ENCODE data around the gene RSF1. TPM values are rescaled to one million over a fixed set of nuclear protein-coding genes. Genes with fewer than 3 reads are reported as not detected.

The RSF1 gene
- total and polyA plus RNA-seq, 5 donors from 2014 or later: 26.7 to 107 (median 33.0) TPM

GRCh38 chr11:77806415-77806814 lies 14.1 kb downstream of the RSF1 start:
- no peaks in the 10 kb centered on the region for H3K27me3 Mint-ChIP-seq
- DNase-seq: no peak
- peaks cover 18% of the 10 kb centered on the region for H3K4me1 ChIP-seq (ENCODE audit: control insufficient read depth, insufficient read depth, low read length, poor library complexity, severe bottlenecking)
- H3K4me3 Mint-ChIP-seq: peak overlapping the region in 1 of 4 donors; percentile 86
- peaks cover 21 to 74% (median 52%) of the 10 kb centered on the region in 4 donors for H3K4me1 Mint-ChIP-seq
- no peak overlapping the region for H3K27ac ChIP-seq (ENCODE audit: insufficient read depth, low read length, poor library complexity, severe bottlenecking)
- H3K27me3 ChIP-seq (ENCODE audit: control insufficient read depth, insufficient read depth, low read length): no peaks in the 10 kb centered on the region
- peaks cover 23% of the 10 kb centered on the region for H3K36me3 ChIP-seq (ENCODE audit: control insufficient read depth, insufficient read depth, low read length)
- no peaks in the 10 kb centered on the region for H3K9me3 Mint-ChIP-seq
- no peaks in the 10 kb centered on the region for H3K9me3 ChIP-seq (ENCODE audit: control insufficient read depth in 2 of 2, low read length in 2 of 2)
- H3K27ac Mint-ChIP-seq: peak overlapping the region in 2 of 3 donors; percentile 16 to 97
- H3K4me3 ChIP-seq (ENCODE audit: low read depth, low read length): no peak overlapping the region
- no peak for ATAC-seq (ENCODE audit: low read depth in 2 of 2)
- peaks cover 36% of the 10 kb centered on the region for H3K36me3 Mint-ChIP-seq

DNA sequence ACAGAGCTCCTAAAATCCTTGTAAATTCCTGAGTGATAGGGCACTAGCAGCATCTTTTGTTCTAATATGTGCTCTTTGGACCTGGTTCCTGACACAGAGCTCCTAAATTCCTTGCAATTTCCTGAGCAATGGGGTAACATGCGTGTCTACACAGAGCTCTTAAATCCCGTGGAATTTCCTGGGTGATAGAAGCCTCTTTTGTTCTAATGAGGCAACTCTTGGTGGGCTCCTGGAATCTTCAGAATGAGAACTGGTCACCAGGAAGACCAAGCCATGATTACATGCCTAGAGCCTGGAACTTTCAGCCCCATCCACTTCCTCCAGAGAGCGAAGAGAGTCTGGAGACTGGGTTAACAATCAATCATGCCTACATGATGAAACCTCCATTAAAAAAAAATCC lies 19.0 kb downstream of the RSF1 start:
- Mint-ChIP-seq H3K27ac (peak overlapping the region in 1 of 3 donors; percentile 60), H3K36me3 (peaks cover 16% of the 10 kb centered on the region), H3K4me3 (no peak overlapping the region), H3K27me3 (no peaks in the 10 kb centered on the region), H3K9me3 (peaks cover 0 to 2% (median 0%) of the 10 kb centered on the region in 7 donors), H3K4me1 (peaks cover 18 to 78% (median 48%) of the 10 kb centered on the region in 4 donors)
- H3K27ac ChIP-seq (ENCODE audit: insufficient read depth, low read length, poor library complexity, severe bottlenecking): no peak overlapping the region
- ATAC-seq (ENCODE audit: low read depth in 2 of 2) (no peak), DNase-seq (no peak)
- H3K4me1 ChIP-seq (ENCODE audit: control insufficient read depth, insufficient read depth, low read length, poor library complexity, severe bottlenecking): peaks cover 23% of the 10 kb centered on the region
- no peak overlapping the region for H3K4me3 ChIP-seq (ENCODE audit: low read depth, low read length)
- no peaks in the 10 kb centered on the region for H3K27me3 ChIP-seq (ENCODE audit: control insufficient read depth, insufficient read depth, low read length)
- H3K36me3 ChIP-seq (ENCODE audit: control insufficient read depth, insufficient read depth, low read length): peaks cover 3% of the 10 kb centered on the region
- no peaks in the 10 kb centered on the region for H3K9me3 ChIP-seq (ENCODE audit: control insufficient read depth in 2 of 2, low read length in 2 of 2)

DNA sequence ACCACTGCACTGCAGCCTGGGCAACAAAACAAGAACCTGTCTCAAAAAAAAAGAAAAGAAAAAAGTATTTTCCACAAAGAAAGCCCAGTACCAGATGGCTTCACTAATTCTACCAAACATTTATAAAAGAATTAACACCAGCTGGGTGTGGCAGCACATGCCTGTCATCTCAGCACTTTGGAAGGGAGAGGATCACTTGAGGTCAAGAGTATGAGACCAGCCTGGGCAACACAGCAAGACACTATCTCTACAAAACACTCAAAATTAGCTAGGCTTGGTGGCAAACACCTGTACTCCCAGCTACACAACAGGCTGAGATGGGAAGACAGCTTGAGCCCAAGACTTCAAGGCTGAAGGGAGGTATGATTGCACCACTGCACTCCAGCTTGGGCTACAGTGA lies 20.1 kb downstream of the RSF1 start:
- DNase-seq (no peak), ATAC-seq (ENCODE audit: low read depth in 2 of 2) (no peak)
- Mint-ChIP-seq H3K4me3 (no peak overlapping the region), H3K36me3 (peaks cover 12% of the 10 kb centered on the region), H3K9me3 (peaks cover 0 to 2% (median 0%) of the 10 kb centered on the region in 7 donors), H3K27ac (peak overlapping the region in 1 of 3 donors; percentile 60), H3K4me1 (peaks cover 24 to 81% (median 51%) of the 10 kb centered on the region in 4 donors), H3K27me3 (no peaks in the 10 kb centered on the region)
- peaks cover 3% of the 10 kb centered on the region for H3K36me3 ChIP-seq (ENCODE audit: control insufficient read depth, insufficient read depth, low read length)
- H3K9me3 ChIP-seq (ENCODE audit: control insufficient read depth in 2 of 2, low read length in 2 of 2): no peaks in the 10 kb centered on the region
- no peak overlapping the region for H3K4me3 ChIP-seq (ENCODE audit: low read depth, low read length)
- H3K27me3 ChIP-seq (ENCODE audit: control insufficient read depth, insufficient read depth, low read length): no peaks in the 10 kb centered on the region
- H3K27ac ChIP-seq (ENCODE audit: insufficient read depth, low read length, poor library complexity, severe bottlenecking): no peak overlapping the region
- H3K4me1 ChIP-seq (ENCODE audit: control insufficient read depth, insufficient read depth, low read length, poor library complexity, severe bottlenecking): peaks cover 20% of the 10 kb centered on the region

- Histone ChIP-seq H3K27me3 (ENCODE audit: control insufficient read depth, insufficient read depth, low read length) (no peaks in the 10 kb centered on the region), H3K9me3 (ENCODE audit: control insufficient read depth in 2 of 2, low read length in 2 of 2) (no peaks in the 10 kb centered on the region), H3K36me3 (ENCODE audit: control insufficient read depth, insufficient read depth, low read length) (peaks cover 3% of the 10 kb centered on the region), H3K4me3 (ENCODE audit: low read depth, low read length) (no peak overlapping the region), H3K4me1 (ENCODE audit: control insufficient read depth, insufficient read depth, low read length, poor library complexity, severe bottlenecking) (peaks cover 21% of the 10 kb centered on the region), H3K27ac (ENCODE audit: insufficient read depth, low read length, poor library complexity, severe bottlenecking) (no peak overlapping the region)
- no peak for ATAC-seq (ENCODE audit: low read depth in 2 of 2)
- DNase-seq: no peak
- H3K4me3 Mint-ChIP-seq: no peak overlapping the region
- peaks cover 0 to 2% (median 0%) of the 10 kb centered on the region in 7 donors for H3K9me3 Mint-ChIP-seq
- peaks cover 33 to 86% (median 60%) of the 10 kb centered on the region in 4 donors for H3K4me1 Mint-ChIP-seq
- peaks cover 12% of the 10 kb centered on the region for H3K36me3 Mint-ChIP-seq
- no peaks in the 10 kb centered on the region for H3K27me3 Mint-ChIP-seq
- peak overlapping the region in 1 of 3 donors; percentile 69 for H3K27ac Mint-ChIP-seq
Observed at GRCh38 chr11:77799338-77799737, 21.2 kb downstream of the RSF1 start.

- H3K27ac ChIP-seq (ENCODE audit: insufficient read depth, low read length, poor library complexity, severe bottlenecking): no peak overlapping the region
- peaks cover 39% of the 10 kb centered on the region for H3K36me3 Mint-ChIP-seq
- H3K4me3 Mint-ChIP-seq: no peak overlapping the region
- H3K4me1 Mint-ChIP-seq: peaks cover 50 to 90% (median 67%) of the 10 kb centered on the region in 4 donors
- H3K27me3 ChIP-seq (ENCODE audit: control insufficient read depth, insufficient read depth, low read length): no peaks in the 10 kb centered on the region
- H3K4me3 ChIP-seq (ENCODE audit: low read depth, low read length): no peak overlapping the region
- ATAC-seq (ENCODE audit: low read depth in 2 of 2): no peak
- peaks cover 10% of the 10 kb centered on the region for H3K36me3 ChIP-seq (ENCODE audit: control insufficient read depth, insufficient read depth, low read length)
- no peaks in the 10 kb centered on the region for H3K27me3 Mint-ChIP-seq
- H3K27ac Mint-ChIP-seq: peak overlapping the region in 1 of 3 donors; percentile 13
- H3K9me3 Mint-ChIP-seq: peaks cover 0 to 6% (median 2%) of the 10 kb centered on the region in 7 donors
- H3K9me3 ChIP-seq (ENCODE audit: control insufficient read depth in 2 of 2, low read length in 2 of 2): no peaks in the 10 kb centered on the region
- no peak for DNase-seq
- H3K4me1 ChIP-seq (ENCODE audit: control insufficient read depth, insufficient read depth, low read length, poor library complexity, severe bottlenecking): peaks cover 17% of the 10 kb centered on the region
Observed at GRCh38 chr11:77793972-77794371, 26.6 kb downstream of the RSF1 start.

DNA sequence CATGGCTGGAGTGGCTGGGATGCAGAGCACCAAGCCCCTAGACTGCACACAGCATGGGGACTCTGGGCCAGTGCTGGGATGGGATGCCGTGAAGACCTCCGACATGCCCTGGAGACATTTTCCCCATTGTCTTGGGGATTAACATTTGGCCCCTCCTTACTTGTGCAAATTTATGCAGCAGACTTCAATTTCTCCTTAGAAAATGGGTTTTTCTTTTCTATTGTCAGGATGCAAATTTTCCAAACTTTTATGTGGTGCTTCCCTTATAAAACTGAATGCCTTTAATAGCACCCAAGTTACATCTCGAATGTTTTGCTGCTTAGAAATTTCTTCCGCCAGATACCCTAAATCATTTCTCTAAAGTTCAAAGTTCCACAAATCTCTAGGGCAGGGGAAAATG lies 29.2 kb downstream of the RSF1 start:
- peaks cover 59 to 91% (median 69%) of the 10 kb centered on the region in 4 donors for H3K4me1 Mint-ChIP-seq
- no peak overlapping the region for H3K4me3 Mint-ChIP-seq
- no peak overlapping the region for H3K27ac Mint-ChIP-seq
- ATAC-seq (ENCODE audit: low read depth in 2 of 2) (no peak), DNase-seq (no peak)
- peaks cover 35% of the 10 kb centered on the region for H3K36me3 Mint-ChIP-seq
- peaks cover 0 to 4% (median 2%) of the 10 kb centered on the region in 7 donors for H3K9me3 Mint-ChIP-seq
- H3K4me1 ChIP-seq (ENCODE audit: control insufficient read depth, insufficient read depth, low read length, poor library complexity, severe bottlenecking): peaks cover 35% of the 10 kb centered on the region
- no peak overlapping the region for H3K4me3 ChIP-seq (ENCODE audit: low read depth, low read length)
- no peaks in the 10 kb centered on the region for H3K27me3 ChIP-seq (ENCODE audit: control insufficient read depth, insufficient read depth, low read length)
- H3K27ac ChIP-seq (ENCODE audit: insufficient read depth, low read length, poor library complexity, severe bottlenecking): no peak overlapping the region
- H3K9me3 ChIP-seq (ENCODE audit: control insufficient read depth in 2 of 2, low read length in 2 of 2): no peaks in the 10 kb centered on the region
- no peaks in the 10 kb centered on the region for H3K27me3 Mint-ChIP-seq
- peaks cover 10% of the 10 kb centered on the region for H3K36me3 ChIP-seq (ENCODE audit: control insufficient read depth, insufficient read depth, low read length)

DNA sequence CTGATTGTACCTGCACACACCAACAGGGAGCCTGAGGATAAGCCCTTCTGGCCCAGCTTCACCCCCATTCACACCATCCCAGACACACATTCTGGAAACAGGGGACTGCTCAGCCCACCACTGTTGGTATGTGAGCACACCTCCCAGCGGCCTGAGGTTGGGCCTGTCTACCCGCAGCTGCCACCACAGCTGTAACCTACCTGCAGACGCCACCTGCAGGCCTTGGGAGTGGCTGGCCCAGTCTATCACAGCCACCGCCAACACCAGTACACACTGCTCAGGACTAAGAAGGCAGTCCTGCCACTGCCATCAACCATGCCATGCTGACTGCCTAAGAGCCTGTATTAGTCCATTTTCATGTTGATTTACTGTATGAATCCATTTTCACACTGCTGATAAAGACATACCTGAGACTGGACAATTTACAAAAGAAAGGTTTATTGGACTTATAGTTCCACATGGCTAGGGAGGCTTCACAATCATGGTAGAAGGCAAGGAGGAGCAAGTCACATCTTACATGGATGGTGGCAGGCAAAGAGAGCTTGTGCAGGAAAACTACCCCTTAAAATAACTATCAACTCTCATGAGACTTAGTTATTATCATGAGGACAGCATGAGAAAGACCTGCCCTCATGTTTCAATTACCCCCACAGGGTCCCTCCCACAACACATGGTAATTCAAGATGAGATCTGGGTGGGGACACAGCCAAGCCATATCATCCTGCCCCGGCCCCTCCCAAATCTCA lies 30.6 kb downstream of the RSF1 start:
- Mint-ChIP-seq H3K9me3 (peaks cover 0 to 4% (median 2%) of the 10 kb centered on the region in 7 donors), H3K4me1 (peaks cover 51 to 87% (median 60%) of the 10 kb centered on the region in 4 donors), H3K27ac (peak overlapping the region in 1 of 3 donors; percentile 10), H3K27me3 (no peaks in the 10 kb centered on the region), H3K4me3 (no peak overlapping the region), H3K36me3 (peaks cover 35% of the 10 kb centered on the region)
- Histone ChIP-seq H3K27ac (ENCODE audit: insufficient read depth, low read length, poor library complexity, severe bottlenecking) (no peak overlapping the region), H3K4me3 (ENCODE audit: low read depth, low read length) (no peak overlapping the region), H3K27me3 (ENCODE audit: control insufficient read depth, insufficient read depth, low read length) (no peaks in the 10 kb centered on the region), H3K9me3 (ENCODE audit: control insufficient read depth in 2 of 2, low read length in 2 of 2) (no peaks in the 10 kb centered on the region), H3K36me3 (ENCODE audit: control insufficient read depth, insufficient read depth, low read length) (peaks cover 10% of the 10 kb centered on the region), H3K4me1 (ENCODE audit: control insufficient read depth, insufficient read depth, low read length, poor library complexity, severe bottlenecking) (peaks cover 25% of the 10 kb centered on the region)
- ATAC-seq (ENCODE audit: low read depth in 2 of 2): no peak
- no peak for DNase-seq
